NCI-H446 treated with DMSO at 0.1 percent for 48 hours (cell line): ENCODE results near the gene AP5B1.

Experiments
- DNase-seq: peaks from one replicate; lab custom pipeline; 2025; lab: John Stamatoyannopoulos, UW

AP5B1 gene

DNA sequence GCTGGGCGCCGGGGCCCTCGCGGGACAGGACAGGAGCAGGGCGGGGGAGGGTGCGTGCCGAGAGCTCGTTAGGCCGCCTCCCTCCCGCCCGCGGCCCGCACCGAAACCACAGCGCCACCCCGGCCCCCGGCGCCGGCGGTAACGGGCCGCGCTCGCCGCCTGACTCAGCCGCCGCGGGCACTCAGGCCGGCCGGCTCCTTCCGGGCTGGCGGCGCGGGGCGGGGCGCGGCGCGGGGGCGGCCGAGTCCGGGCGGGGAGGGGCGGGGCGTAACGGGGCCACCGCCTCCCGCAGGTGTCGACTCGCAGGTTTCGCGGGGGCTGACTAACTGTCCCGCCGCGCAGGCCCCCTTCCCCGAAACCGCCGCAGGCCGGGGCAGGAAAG is at the start of gene AP5B1:
Gene AP5B1, minus strand, starts transcription at position 207 of the 382 bp plus-strand sequence. CDS start 385 bp downstream, outside the sequence.
- no peak for DNase-seq

DNA sequence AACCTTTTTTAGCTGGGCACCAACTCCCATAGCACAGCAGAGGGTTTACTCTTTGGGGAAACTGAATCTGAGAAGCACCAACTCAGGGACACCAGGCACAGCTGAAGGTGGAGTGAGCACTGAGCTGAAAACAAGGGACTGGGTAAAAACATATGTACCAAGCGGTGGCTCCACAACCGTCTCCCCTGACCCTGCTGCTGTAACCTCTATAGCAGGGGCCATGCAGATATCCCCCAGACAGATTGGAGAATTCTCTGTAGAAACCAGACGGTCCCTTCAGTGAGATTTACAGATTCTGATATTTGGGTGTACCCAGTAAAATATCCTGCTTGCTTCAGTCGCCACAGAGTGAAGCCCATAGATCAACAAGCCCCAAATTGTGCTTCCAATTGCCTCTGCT is 48.7 kb upstream of the AP5B1 start:
- DNase-seq, result no peak

DNA sequence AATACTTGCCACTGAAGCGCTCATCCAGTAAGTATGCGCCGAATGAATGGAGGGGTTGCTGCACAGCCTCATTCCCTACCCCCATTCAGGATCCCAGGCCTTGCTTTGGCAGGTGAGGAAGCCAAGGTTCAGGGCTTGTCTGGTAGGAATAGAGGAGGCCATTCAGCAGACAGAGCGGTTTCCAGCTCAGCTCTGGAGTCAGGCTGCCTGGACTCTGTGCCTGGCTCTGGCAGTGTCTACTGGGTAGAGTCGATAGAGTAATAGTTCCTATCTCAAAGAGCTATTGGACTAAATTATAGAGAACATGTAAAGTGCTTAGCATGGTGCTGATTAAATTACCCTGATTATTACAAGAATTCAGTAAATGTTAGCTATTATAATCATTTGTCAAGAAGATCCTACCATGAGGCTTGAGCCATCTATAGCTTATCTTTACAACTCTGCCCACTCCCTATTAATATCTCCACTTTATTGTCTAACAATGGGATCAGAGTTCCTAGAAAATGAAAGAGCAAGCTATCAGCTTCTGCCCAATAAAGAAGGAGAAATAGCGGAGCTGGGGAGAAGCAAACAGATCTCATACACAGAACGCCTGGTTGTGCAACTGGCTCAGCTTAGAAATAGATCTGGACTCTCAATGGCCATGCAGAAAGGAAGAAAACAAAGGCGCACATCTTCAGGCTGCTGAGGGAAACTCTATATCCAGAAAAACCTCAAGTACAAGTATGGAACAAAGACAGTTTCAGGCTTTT is 46.4 kb upstream of the AP5B1 start:
- DNase-seq, result no peak

DNA sequence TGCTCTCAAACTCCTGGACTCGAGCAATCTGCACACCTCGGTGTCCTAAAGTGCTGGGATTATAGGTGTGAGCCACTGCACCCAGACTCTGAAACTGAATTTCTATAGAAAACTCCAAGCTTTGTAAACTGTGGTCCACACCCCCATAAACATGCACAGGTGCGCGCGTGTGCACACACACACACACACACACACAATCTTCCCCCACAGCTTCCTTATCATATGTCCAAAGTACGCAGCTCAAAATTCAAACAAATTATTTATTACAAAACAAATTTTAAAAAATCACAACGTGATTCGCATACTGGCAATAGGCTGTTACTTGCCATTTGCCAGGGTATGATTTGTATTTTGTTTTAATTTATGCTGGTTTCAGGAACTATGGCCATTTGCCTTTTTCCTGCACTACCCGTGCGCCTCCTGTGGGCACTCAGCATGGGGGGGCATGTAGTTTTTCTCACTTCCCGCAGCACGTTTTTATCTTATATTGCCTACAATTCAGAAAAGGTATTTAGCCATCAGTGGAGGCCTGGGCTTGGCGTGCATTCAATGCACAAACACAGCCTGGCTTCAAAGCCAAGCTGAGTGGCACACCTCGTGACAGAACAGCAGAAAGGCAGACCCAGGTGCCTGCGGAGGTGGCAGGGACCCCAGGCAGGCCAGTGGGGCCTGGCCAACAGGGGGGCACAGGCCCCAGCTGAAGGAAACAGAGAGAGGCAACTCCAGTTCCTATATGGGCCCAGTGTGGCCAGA is 42.2 kb upstream of the AP5B1 start:
- DNase-seq, result no peak

DNA sequence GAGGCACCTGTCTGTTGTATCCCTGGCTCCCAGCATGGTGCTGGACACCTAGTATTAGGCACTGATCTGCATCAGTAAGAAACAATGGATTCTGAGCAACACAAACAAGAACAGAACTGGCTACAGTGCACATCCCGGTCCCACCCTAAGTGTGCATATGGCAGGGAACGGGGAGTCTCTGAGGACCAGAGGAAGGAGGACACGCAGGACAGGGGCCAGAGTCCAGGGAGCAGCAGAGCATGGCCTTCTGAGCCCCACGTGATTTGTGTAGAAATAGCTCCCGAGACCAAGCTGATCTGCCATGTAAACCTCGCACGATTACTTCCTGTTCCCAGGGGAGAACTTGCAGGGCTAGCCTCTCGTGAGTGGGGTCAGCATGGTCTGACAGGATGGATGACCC is 40.3 kb upstream of the AP5B1 start:
- no peak for DNase-seq

DNA sequence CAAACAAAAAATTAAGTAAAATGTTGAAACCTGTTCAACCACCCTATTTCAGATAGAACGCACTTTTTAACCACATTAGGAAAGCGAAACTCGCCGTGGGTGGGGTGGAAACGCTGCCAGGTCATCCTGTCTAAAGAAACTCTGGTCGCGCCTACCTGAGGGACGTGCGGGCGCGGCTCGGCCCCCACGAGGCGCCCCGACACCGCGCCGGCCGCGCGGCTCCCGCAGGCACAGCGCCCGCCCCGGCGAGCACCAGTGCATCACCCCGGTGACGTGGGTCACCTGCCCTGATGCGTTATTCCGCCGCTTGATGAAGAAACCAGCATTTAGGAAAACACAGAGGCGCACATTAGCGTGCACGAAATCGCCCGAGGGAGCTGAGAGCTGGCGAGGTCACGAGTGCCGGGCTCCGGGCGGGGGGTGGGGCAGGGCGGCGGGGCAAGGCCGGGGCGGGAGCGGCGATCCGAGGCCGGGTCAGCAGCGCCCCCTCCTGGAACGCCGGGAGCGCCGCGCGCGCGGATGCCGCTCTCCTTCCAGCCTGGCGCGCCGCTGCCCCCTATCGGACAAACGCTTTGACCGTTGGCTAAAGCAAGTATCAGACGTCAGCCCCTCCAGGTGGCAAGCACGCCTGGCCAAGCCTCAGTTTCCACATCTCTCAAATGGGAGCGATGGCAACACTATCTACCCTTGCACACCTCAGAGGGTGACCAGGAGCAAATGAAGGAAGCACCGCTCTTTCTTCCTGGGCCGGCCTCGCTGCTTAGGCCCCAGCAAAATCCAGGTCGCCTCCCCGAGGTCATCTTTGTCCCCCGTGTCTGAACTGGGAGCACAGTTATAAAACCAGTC is 37.3 kb upstream of the AP5B1 start:
- DNase-seq, result peak; percentile 73

DNA sequence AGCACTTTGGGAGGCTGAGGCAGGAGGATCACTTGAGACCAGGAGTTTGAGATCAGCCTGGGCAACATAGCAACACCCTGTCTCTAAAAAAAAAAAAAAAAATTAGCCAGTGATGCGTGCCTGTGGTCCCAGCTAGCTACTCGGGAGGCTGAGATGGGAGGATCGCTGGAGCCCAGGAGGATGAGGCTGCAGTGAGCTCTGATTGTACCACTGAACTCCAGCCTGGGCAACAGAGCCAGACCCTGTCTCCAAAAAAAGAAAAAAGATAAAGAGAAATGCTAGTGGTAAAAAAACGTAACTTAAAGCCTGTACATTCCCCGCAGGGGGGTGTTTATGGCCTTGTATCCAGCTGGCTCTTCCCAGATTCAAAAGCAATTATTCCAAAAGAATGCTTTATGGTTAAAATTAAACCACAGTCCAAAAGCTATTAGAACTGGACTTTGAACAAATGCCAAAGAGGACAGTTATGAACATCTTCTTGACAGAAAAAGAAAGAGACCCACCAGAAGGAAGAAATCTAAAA is 36.6 kb upstream of the AP5B1 start:
- DNase-seq, result no peak

GRCh38 chr11:65816696-65817095 is 35.9 kb upstream of the AP5B1 start:
- DNase-seq, result no peak

DNA sequence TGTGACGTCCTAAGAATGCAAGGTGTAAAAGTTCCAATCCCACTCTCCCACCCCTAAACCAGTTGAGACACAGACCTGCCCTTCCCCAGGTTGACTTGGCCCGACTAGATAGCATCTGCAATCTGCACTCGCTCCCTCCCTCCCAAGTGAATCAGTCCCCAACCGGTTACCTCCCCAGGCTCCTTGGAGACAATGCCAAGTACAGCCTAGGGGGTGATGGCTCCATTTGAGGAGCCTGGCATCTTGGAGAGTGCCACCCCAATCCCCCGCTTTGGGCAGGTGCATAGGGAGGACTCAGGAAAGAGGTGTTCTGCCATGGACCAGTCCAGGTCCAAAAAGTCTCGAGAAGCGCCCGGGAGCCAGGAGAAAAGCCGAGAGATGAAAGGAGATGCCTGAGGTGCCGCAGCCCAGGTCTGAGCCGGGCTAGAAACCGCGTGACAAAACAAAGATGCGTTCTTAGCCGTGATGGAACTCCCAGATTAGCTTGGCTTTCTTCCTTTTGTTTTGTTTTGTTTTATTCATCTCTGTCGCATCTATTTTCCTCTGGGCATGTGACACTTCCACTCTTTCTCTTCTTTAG is 34.3 kb upstream of the AP5B1 start:
- no peak for DNase-seq

DNA sequence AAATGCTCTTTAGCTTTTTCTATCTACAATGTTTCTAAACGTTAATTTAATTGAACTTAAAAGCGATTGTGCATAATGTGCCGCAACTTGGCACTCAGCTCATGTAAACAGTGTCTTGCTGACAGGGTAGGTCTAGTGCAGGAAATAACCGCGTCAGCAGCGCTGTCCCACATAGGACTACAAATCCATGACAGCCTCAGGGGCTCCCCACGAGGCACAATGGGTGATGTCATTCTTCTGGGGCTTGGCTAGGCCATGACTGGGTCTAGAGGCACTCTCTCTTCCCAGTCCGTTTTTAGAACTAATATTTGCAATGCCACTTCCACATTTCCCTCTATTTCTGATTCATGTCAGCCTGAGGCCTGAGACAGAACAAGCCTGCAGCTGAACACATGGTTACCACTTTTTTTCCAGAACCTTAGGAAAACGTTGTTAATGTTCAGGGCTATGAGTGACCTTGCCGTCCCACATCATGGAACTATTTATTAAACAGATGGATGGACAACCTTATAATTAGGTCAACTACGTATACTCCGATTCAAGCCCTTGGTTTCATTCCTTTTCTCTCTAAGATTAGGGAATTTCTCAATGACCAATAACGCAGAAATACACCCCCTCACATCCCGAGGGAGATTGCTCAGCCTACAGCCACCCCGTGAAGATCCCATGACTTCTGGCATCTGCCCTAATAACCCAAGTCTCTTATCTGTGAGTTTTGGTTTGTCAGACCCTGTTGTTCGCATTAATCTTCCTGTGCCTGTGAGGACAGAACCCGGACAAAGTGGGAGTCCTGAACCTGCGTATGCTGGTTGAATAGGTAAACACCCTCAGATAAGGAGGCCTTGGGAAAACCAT is 33.6 kb upstream of the AP5B1 start:
- no peak for DNase-seq

DNA sequence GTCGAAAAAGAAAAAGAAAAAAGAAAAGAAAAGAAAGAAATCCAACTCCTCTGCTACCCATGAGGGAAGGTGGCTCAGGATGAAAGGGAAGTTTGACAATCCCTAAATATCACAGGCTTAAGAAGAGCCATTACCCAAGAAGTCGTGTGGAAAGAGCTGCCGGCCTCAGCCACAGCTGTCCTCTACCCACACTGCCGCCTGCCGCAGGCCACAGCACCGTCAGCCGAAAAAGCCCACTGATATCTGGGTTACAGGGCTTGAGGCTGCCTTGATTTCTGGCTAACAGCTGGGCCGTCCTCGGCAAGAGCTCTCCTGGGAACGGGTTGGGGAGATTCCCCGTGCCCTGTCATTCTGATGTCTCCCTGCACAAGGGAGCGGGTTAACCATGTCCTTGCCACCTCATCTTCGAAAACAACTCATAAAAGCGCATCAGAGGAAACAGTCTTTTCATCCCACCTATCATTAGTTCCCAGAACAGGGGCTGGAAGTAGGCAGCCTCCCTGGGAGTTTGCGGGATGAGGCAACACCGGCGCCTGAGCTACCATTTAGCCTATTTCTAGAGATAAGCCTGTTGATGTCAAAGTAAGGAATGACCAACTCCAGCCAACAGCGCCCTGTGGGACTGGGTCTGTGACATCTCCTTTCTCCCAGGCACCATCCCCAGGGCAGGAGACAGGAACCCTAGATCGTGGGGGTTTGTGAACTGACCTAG is 31.1 kb upstream of the AP5B1 start:
- no peak for DNase-seq

DNA sequence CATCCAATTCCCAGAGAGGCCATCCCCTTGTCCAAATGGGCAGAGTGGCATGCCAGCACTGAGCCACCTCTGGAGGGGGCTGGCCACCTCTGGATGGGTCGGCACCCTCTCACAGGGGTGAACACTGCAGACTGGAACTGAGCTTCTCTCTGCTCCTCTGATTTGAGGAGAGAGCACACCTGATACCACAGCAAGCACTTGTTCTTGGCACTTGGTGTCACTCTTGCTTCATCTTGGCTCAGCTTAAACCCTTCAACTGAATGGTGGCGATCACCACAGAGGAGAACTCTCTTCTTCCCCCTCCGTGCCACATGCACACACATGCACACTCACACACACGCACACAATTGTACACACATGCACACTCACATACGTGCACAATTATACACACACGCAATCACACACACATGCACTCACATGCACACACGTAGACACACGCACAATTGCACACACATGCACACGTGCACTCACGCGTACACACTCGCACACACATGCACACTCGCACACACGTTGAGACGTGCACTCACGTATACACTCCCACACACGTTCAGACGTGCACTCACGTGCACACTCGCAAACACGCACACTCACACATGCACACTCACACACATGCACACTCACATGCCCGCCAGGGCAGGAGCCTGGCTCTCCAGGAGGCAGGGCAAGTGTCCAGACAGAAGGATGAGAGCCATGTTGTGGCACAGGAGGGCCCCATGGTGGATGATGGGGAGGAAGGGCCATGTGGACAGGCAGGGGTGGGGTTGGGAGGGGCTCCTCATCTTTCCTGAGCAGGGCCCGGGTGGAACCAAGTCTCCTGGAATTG is 29.5 kb upstream of the AP5B1 start:
- no peak for DNase-seq

GRCh38 chr11:65809496-65809895 is 28.7 kb upstream of the AP5B1 start:
- no peak for DNase-seq

DNA sequence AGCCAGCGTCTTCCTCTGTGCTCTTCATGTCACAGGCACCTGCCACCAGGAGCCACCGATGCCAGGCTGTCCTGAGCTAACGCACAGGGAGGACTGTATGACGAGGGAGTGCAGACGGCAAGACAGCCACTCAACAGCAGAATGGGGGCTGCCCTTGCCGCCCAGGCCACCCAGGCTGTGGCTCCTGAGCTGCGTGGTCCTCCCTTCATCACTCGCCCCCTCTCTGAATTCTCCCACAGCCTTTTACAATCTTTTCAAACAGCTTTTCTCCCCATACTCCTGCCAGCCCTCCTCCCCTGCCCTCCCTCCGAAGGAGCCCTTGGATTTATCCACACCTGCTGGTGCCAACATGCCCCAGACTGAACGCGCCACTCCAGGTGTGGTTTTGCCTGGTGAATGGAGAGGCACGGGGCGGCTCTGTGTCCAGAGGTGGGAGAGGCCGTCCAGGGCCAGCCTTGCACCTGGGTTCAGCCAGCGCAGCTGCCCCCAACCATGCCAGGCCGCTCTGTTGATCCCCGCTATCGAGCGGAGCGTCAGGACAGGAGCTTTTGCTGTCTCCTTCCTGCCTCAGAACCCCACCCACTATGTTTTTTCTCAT is 28.1 kb upstream of the AP5B1 start:
- DNase-seq, result no peak

DNA sequence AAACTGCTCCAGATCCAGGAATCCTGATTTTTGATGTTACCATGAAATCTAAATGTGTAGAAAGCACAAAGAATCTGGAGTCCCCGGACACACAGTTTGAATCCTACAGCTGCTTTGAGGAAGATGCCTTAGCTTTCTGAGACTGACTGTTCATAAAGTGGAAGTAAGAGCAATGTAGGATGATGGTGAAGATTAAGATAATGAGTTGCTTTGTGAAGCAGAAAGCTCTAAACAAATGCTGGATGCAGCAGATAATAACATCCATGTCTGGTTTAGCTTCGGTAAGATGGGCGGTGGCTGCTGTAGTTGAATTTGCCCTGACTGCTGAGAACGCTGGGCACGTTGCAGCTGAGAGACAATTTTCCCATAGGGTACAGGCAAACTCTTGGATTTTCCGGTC is 26.2 kb upstream of the AP5B1 start:
- no peak for DNase-seq

GRCh38 chr11:65803797-65804492 is 23.2 kb upstream of the AP5B1 start:
- no peak for DNase-seq

DNA sequence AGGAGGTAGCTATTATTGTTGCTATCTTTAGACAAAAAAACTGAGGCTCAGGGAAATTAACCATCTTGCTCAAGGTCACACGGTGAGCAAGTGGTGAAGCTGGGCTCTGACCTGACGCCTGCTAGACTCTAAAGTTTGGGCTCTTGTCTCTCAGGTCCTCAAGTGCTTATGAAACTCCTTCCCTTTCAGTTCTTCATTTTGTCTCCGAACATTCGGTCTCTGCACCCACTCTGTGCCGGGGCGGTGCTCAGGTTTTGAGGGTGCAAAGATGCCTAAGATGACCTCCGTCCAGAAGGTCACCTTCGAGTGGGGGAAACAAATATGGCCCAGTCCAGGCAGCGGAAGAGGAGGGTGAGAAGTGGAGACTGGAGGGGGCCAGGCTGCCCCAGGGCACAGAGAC is 22.1 kb upstream of the AP5B1 start:
- DNase-seq, result no peak

GRCh38 chr11:65801153-65801987 is 20.6 kb upstream of the AP5B1 start:
- DNase-seq, result no peak
